Measurements from ENCODE around the gene PRKCH.

The PRKCH gene

DNA sequence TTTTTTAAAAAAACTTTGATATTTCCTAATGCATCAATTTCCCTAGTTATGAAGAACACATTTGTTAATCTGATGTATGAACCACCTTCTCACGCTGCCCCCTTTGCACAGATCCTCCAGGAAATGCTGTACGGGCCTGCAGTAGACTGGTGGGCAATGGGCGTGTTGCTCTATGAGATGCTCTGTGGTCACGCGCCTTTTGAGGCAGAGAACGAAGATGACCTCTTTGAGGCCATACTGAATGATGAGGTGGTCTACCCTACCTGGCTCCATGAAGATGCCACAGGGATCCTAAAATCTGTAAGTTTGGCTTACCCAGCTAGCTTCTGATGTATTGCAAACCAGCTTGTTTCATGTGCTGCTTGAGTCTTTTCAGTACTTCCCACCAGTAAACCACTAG, 208.9 kb downstream of the PRKCH start:
- no peak overlapping the region for H3K4me3 ChIP-seq (replicated peaks; ENCODE audit: insufficient read depth, low read length)
- H3K27ac ChIP-seq (replicated peaks), result no peak overlapping the region
- DNase-seq (ENCODE audit: low read depth in 1 of 2, low spot score in 1 of 2), result no peak
- TF ChIP-seq POLR2AphosphoS5 (IDR thresholded peaks at IDR 0.05; ENCODE audit: low read depth) (no peak), REST (IDR thresholded peaks at IDR 0.05; ENCODE audit: insufficient replicate concordance, low read depth) (no peak), SPI1 (IDR thresholded peaks at IDR 0.05; ENCODE audit: borderline replicate concordance, low read depth) (no peak), GABPA (IDR thresholded peaks at IDR 0.05; ENCODE audit: low read depth) (no peak)
- TF ChIP-seq, protein P1, sequence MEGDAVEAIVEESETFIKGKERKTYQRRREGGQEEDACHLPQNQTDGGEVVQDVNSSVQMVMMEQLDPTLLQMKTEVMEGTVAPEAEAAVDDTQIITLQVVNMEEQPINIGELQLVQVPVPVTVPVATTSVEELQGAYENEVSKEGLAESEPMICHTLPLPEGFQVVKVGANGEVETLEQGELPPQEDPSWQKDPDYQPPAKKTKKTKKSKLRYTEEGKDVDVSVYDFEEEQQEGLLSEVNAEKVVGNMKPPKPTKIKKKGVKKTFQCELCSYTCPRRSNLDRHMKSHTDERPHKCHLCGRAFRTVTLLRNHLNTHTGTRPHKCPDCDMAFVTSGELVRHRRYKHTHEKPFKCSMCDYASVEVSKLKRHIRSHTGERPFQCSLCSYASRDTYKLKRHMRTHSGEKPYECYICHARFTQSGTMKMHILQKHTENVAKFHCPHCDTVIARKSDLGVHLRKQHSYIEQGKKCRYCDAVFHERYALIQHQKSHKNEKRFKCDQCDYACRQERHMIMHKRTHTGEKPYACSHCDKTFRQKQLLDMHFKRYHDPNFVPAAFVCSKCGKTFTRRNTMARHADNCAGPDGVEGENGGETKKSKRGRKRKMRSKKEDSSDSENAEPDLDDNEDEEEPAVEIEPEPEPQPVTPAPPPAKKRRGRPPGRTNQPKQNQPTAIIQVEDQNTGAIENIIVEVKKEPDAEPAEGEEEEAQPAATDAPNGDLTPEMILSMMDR (IDR thresholded peaks at IDR 0.05; ENCODE audit: insufficient read depth, low read length), result no peak
- H3K27me3 ChIP-seq (ENCODE audit: insufficient read depth, poor library complexity, severe bottlenecking), result no peaks in the 10 kb centered on the region

- Histone ChIP-seq H3K4me3 (replicated peaks; ENCODE audit: insufficient read depth, low read length) (no peak overlapping the region), H3K27ac (replicated peaks) (no peak overlapping the region), H3K27me3 (ENCODE audit: insufficient read depth, poor library complexity, severe bottlenecking) (no peaks in the 10 kb centered on the region)
- no peak for DNase-seq (ENCODE audit: low read depth in 1 of 2, low spot score in 1 of 2)
- TF ChIP-seq SPI1 (IDR thresholded peaks at IDR 0.05; ENCODE audit: borderline replicate concordance, low read depth) (no peak), POLR2AphosphoS5 (IDR thresholded peaks at IDR 0.05; ENCODE audit: low read depth) (no peak), REST (IDR thresholded peaks at IDR 0.05; ENCODE audit: insufficient replicate concordance, low read depth) (no peak), GABPA (IDR thresholded peaks at IDR 0.05; ENCODE audit: low read depth) (no peak)
- TF ChIP-seq, protein P1 (IDR thresholded peaks at IDR 0.05; ENCODE audit: insufficient read depth, low read length), result no peak
Observed at GRCh38 chr14:61530896-61531295, 209.5 kb downstream of the PRKCH start.

- Histone ChIP-seq H3K4me3 (replicated peaks; ENCODE audit: insufficient read depth, low read length) (no peak overlapping the region), H3K27ac (replicated peaks) (no peak overlapping the region), H3K27me3 (ENCODE audit: insufficient read depth, poor library complexity, severe bottlenecking) (no peaks in the 10 kb centered on the region)
- DNase-seq (ENCODE audit: low read depth in 1 of 2, low spot score in 1 of 2), result no peak
- no peak for TF ChIP-seq REST (IDR thresholded peaks at IDR 0.05; ENCODE audit: insufficient replicate concordance, low read depth)
- TF ChIP-seq GABPA (IDR thresholded peaks at IDR 0.05; ENCODE audit: low read depth), result no peak
Observed at GRCh38 chr14:61531465-61532122, 210.2 kb downstream of the PRKCH start.
